Neutrophil (primary cell): Measurements from ENCODE around the gene NTNG1.

Experiments used
- H3K27ac ChIP-seq: fragments of 200-600 bp; sonication (generic); 2 replicates; pipeline ENCODE4 v1.5.1; 2016; ENCODE audit warnings: mild to moderate bottlenecking, moderate library complexity
- H3K27me3 ChIP-seq: fragments of 200-600 bp; sonication (generic); 2 replicates; pipeline ENCODE4 v1.6.0; 2016; ENCODE audit warnings: mild to moderate bottlenecking
- H3K36me3 ChIP-seq: fragments of 200-600 bp; sonication (generic); 2 replicates; pipeline ENCODE4 v1.5.1; 2017
- H3K4me1 ChIP-seq, 2 experiments: fragments of 200-600 bp in 1 of 2; sonication (generic) in 1 of 2; 1 replicate in 1 of 2; 2 replicates in 1 of 2; pipeline versions ENCODE4 v1.5.1 to v1.6.1; 2013 to 2016; ENCODE audit warnings: low read depth in 1 of 2, low read length in 1 of 2, mild to moderate bottlenecking in 1 of 2, moderate library complexity in 1 of 2; ENCODE audit not compliant: control insufficient read depth in 1 of 2, insufficient read depth in 1 of 2
- H3K4me3 ChIP-seq, 2 experiments: fragments of 200-600 bp in 1 of 2; sonication (generic) in 1 of 2; 1 replicate in 1 of 2; 2 replicates in 1 of 2; pipeline ENCODE4 v1.5.1; 2013 to 2016; ENCODE audit warnings: low read depth in 1 of 2, low read length in 1 of 2, mild to moderate bottlenecking in 1 of 2, moderate library complexity in 1 of 2
- H3K9me3 ChIP-seq: fragments of 200-600 bp; sonication (generic); 2 replicates; pipeline ENCODE4 v1.5.1; 2016
- CTCF ChIP-seq: fragments of 200-600 bp; sonication (generic); IDR thresholded peaks from 2 replicates; pipeline ENCODE4 v1.5.1; 2016; ENCODE audit warnings: antibody characterized with exemption

Gene NTNG1

DNA sequence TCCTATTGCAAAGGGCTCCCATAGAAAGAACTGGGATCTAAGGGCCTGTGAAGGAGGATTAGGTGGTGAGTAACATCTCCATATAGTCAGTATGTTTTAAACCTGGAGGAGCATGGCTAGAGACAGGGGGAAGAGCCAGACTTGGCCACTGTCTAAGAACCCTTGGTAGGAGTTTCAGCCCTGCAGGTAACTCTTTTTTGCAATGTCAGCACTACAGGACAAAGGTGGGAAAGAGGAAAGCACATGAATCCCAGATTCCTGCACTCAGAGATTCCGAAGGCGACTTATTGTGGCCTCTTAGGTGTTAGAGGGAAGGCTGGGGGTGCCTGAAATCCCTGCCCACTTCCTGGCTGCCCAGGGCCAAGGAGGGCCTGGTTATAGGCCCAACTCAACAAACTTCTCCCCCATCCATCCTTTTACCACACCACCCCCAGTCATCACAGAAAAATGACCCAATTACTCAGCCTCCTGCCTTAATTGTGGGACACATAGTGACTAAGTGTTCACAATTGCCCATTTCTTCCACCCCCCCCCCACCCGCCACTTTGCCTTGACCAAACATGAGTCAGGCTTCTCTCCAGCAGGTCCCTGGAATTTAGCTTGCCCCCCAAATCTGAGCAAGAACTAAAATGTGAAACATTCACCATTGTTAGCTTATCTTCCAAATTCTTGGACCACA is 1.9 kb upstream of the NTNG1 start:
- Histone ChIP-seq H3K9me3 (no peaks in the 10 kb centered on the region), H3K27ac (no peak overlapping the region), H3K36me3 (no peaks in the 10 kb centered on the region), H3K4me3 (no peak overlapping the region), H3K27me3 (peaks cover 75% of the 10 kb centered on the region), H3K4me1 (peaks cover 0 to 4% of the 10 kb centered on the region in 2 experiments)
- no peak for TF ChIP-seq CTCF

DNA sequence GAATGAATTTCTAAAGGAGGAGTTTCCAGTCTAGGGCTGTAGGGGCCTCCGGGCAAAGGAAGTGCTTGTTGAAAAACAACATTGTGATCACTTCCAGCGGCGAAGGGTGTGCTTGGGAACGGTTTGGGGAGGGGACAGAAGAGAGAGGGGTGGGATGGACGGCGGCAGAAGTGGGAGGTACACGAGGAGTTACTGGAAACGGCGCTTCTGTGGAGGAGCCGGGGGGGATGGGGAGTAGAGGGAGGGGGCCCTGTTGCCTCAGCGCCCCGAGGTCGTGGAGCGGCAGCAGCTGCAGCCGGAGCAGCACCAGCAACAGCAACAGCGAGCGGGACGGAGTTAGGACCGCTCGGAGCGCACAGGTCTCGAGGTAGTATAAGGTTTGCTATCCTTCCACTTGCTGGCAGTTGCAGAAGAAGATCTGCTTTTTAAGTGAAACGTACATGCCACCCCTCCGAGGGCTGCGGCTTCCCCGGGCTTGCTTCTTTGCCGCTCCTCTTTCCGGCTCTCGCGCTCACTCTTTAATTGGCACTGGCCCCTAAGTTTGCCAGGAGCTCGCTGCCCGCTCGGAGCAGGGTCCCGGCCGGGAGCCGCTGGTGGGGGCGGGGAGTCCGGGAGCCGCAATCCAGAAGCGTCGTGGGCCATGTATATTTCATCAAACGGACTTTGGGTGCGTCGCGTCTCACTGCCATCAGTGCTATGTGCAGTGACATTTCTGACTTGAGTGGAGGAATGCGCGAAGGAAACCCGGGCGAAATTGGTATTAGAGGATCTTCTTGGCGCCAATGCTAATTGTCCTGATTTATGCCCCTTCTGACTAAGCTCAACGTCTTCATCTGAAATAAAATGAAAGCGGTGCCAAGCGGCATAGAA is 771 bp upstream of the NTNG1 start:
- H3K27me3 ChIP-seq: peaks cover 87% of the 10 kb centered on the region
- H3K4me3 ChIP-seq: no peak overlapping the region
- no peaks in the 10 kb centered on the region for H3K36me3 ChIP-seq
- H3K9me3 ChIP-seq: no peaks in the 10 kb centered on the region
- H3K4me1 ChIP-seq: peaks cover 0 to 4% of the 10 kb centered on the region in 2 experiments
- TF ChIP-seq CTCF: no peak
- H3K27ac ChIP-seq: no peak overlapping the region

GRCh38 chr1:107141491-107142126 is 770 bp downstream of the NTNG1 start:
- H3K4me1 ChIP-seq: peaks cover 0 to 4% of the 10 kb centered on the region in 2 experiments
- H3K36me3 ChIP-seq: no peaks in the 10 kb centered on the region
- H3K4me3 ChIP-seq: no peak overlapping the region
- TF ChIP-seq CTCF: no peak
- H3K9me3 ChIP-seq: no peaks in the 10 kb centered on the region
- H3K27ac ChIP-seq: no peak overlapping the region
- H3K27me3 ChIP-seq: peaks cover 100% of the 10 kb centered on the region

GRCh38 chr1:107142140-107142542 is 1.3 kb downstream of the NTNG1 start:
- no peak overlapping the region for H3K4me3 ChIP-seq
- H3K36me3 ChIP-seq: no peaks in the 10 kb centered on the region
- no peak for TF ChIP-seq CTCF
- H3K4me1 ChIP-seq: peaks cover 0 to 4% of the 10 kb centered on the region in 2 experiments
- no peaks in the 10 kb centered on the region for H3K9me3 ChIP-seq
- peaks cover 97% of the 10 kb centered on the region for H3K27me3 ChIP-seq
- H3K27ac ChIP-seq: no peak overlapping the region

- H3K27me3 ChIP-seq: peaks cover 97% of the 10 kb centered on the region
Measured at GRCh38 chr1:107142666-107143065, 1.8 kb downstream of the NTNG1 start.

More at GRCh38 chr1:107142666-107143065, 1.8 kb downstream of the NTNG1 start:
- no peak for TF ChIP-seq CTCF
- H3K4me3 ChIP-seq: no peak overlapping the region
- no peak overlapping the region for H3K27ac ChIP-seq
- H3K9me3 ChIP-seq: no peaks in the 10 kb centered on the region
- H3K4me1 ChIP-seq: peaks cover 0 to 4% of the 10 kb centered on the region in 2 experiments
- no peaks in the 10 kb centered on the region for H3K36me3 ChIP-seq
